Measurements from ENCODE around the gene SLIRP. TPM values are rescaled to one million over a fixed set of nuclear protein-coding genes. Genes with fewer than 3 reads are reported as not detected.

Gene SLIRP
- total RNA-seq, 4 donors from 2014 or later, result 156 to 262 (median 218) TPM

DNA sequence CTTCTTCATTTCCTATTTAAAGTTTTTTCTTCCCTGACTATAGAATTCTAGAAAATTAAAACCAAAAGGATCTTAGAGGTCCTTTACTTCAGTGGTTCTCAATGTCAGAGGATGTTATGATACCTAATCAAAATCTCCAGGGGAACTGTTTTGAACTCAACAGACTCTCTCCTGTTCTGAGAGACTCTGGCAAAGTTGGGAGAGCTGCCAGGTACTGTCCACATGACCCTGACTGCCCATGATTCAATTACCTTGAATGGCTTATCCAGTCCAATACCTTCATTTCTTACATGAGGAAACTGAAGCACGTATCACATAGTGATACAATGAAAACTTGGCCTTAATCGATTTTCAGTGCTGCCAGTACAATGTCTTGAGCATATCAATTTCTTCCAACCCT is 16.6 kb upstream of the SLIRP start:
- Histone ChIP-seq H3K27ac (no peak overlapping the region), H3K4me3 (no peak overlapping the region), H3K27me3 (no peaks in the 10 kb centered on the region), H3K36me3 (peaks cover 0 to 88% (median 5%) of the 10 kb centered on the region in 3 donors), H3K9me3 (no peaks in the 10 kb centered on the region), H3K4me1 (no peaks in the 10 kb centered on the region)
- TF ChIP-seq POLR2A (IDR thresholded peaks at IDR 0.05), result no peak
- TF ChIP-seq, protein P1, sequence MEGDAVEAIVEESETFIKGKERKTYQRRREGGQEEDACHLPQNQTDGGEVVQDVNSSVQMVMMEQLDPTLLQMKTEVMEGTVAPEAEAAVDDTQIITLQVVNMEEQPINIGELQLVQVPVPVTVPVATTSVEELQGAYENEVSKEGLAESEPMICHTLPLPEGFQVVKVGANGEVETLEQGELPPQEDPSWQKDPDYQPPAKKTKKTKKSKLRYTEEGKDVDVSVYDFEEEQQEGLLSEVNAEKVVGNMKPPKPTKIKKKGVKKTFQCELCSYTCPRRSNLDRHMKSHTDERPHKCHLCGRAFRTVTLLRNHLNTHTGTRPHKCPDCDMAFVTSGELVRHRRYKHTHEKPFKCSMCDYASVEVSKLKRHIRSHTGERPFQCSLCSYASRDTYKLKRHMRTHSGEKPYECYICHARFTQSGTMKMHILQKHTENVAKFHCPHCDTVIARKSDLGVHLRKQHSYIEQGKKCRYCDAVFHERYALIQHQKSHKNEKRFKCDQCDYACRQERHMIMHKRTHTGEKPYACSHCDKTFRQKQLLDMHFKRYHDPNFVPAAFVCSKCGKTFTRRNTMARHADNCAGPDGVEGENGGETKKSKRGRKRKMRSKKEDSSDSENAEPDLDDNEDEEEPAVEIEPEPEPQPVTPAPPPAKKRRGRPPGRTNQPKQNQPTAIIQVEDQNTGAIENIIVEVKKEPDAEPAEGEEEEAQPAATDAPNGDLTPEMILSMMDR (IDR thresholded peaks at IDR 0.05), result no peak
- 85 to 97% methylated on average over 2 of the region's 2 CpGs for WGBS, 2 donors
- DNase-seq (ENCODE audit: low spot score in 2 of 2), result no peak

DNA sequence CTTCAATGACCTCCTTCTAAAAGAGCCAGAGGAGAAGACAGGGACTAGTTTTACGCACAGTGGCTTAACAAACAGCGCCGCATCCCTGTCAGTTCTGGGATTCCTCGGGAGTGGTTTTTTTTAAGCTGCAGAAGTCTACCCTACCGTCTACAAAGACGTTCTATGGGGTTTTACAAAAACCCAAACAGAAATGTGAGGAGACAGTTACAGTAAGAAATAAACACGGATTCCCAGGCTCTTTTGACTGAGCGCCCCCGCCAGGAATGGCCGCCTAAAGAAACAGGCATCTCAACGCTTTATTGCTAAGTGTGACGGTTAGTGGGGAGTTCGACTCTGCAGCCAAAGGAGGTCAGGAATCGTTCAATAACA is 564 bp upstream of the SLIRP start:
- 1% methylated on average over 14 of the region's 14 CpGs for WGBS, 2 donors
- H3K36me3 ChIP-seq, result peaks cover 0 to 56% (median 19%) of the 10 kb centered on the region in 3 donors
- peaks cover 6 to 47% (median 25%) of the 10 kb centered on the region in 4 donors for H3K4me1 ChIP-seq
- H3K27ac ChIP-seq, result peak overlapping the region in 3 of 4 donors; percentile 63 to 82 (median 65)
- DNase-seq (ENCODE audit: low spot score in 2 of 2), result peak in 1 of 2 donors; percentile 16
- H3K9me3 ChIP-seq, result no peaks in the 10 kb centered on the region
- H3K4me3 ChIP-seq, result peak overlapping the region; percentile 62 to 99 (median 76)
- no peaks in the 10 kb centered on the region for H3K27me3 ChIP-seq
- TF ChIP-seq, protein P1 (IDR thresholded peaks at IDR 0.05), result peak; percentile 14 to 36 (median 19)
- TF ChIP-seq EP300 (IDR thresholded peaks at IDR 0.05), result no peak

DNA sequence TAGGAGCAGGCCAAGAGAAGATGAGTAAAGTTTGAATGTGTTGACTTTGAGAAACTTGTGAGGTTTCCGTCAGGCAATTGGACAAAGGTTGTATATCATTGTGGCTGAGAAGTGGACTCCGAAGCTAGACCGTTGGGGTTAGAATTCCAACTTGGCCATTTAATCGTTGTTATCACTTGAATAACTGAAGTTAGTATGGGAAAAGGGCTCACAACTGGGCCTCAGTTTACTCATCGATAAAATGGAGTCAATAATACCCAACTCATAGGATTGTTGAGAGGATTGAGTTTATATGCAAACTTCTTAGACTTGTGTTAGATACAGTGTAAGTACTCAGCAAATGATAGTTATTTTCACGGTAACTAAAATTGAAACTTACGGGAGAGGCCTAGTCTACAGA is 846 bp downstream of the SLIRP start:
- no peaks in the 10 kb centered on the region for H3K27me3 ChIP-seq
- TF ChIP-seq POLR2A (IDR thresholded peaks at IDR 0.05), result no peak
- TF ChIP-seq EP300 (IDR thresholded peaks at IDR 0.05), result no peak
- TF ChIP-seq, protein P1 (IDR thresholded peaks at IDR 0.05), result no peak
- 18 to 22% methylated on average over 7 of the region's 7 CpGs for WGBS, 2 donors
- H3K27ac ChIP-seq, result peak overlapping the region in 2 of 4 donors; percentile 65 to 82
- H3K4me1 ChIP-seq, result peaks cover 6 to 47% (median 25%) of the 10 kb centered on the region in 4 donors
- no peaks in the 10 kb centered on the region for H3K9me3 ChIP-seq
- H3K36me3 ChIP-seq, result peaks cover 0 to 53% (median 5%) of the 10 kb centered on the region in 3 donors
- DNase-seq (ENCODE audit: low spot score in 2 of 2), result no peak
- H3K4me3 ChIP-seq, result peak overlapping the region; percentile 62 to 99 (median 76)

DNA sequence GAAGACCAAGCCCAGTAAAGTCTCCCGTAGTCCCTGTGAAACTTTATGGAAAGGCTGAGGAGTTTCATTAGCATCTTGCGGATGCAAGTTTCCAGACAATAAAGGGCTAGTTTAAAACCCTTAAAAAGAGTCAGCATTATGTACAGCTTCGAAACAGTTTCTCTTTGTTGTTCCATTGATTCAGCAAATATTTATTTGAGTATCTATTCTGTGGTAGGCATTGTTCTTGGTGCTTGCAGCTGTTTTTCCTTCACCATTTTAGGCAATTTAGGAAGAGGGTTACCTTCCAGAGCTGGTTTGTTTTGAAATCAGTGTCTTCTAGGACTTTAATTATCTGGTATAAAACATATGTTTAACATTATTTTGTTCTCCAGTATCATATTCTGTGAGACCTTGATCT is 1.5 kb downstream of the SLIRP start:
- Histone ChIP-seq H3K27ac (no peak overlapping the region), H3K4me1 (peaks cover 6 to 47% (median 25%) of the 10 kb centered on the region in 4 donors), H3K9me3 (no peaks in the 10 kb centered on the region), H3K27me3 (no peaks in the 10 kb centered on the region), H3K36me3 (peaks cover 0 to 53% (median 0%) of the 10 kb centered on the region in 3 donors), H3K4me3 (no peak overlapping the region)
- 54 to 61% methylated on average over 3 of the region's 3 CpGs for WGBS, 2 donors
- no peak for DNase-seq (ENCODE audit: low spot score in 2 of 2)
- TF ChIP-seq EP300 (IDR thresholded peaks at IDR 0.05) (no peak), POLR2A (IDR thresholded peaks at IDR 0.05) (no peak)
- TF ChIP-seq, protein P1 (IDR thresholded peaks at IDR 0.05), result no peak

DNA sequence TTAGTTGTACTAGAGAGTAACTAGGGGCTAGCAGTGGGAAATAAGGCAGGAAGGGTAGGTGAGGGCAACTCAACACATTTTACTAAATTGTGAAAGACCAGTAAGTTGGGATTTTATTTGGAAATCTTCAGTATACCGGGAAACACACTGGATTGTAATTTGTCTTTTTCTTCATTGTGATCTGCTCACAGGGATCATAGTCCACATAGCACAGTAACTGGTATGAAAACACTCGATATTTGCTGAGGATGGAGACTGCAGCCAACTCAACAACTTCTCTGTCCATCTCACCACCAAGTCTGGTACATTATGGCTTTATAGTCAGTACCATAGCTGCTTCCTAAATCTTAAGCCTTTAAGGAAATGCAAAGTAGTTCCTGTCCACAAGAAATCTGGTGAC is 2.5 kb downstream of the SLIRP start:
- Histone ChIP-seq H3K27ac (no peak overlapping the region), H3K4me1 (peaks cover 6 to 45% (median 25%) of the 10 kb centered on the region in 4 donors), H3K27me3 (no peaks in the 10 kb centered on the region), H3K9me3 (no peaks in the 10 kb centered on the region), H3K4me3 (no peak overlapping the region), H3K36me3 (peaks cover 0 to 53% (median 0%) of the 10 kb centered on the region in 3 donors)
- WGBS, 2 donors, result 86 to 87% methylated on average over 2 of the region's 2 CpGs
- TF ChIP-seq POLR2A (IDR thresholded peaks at IDR 0.05), result no peak
- TF ChIP-seq EP300 (IDR thresholded peaks at IDR 0.05), result no peak
- TF ChIP-seq, protein P1 (IDR thresholded peaks at IDR 0.05), result no peak
- DNase-seq (ENCODE audit: low spot score in 2 of 2), result no peak

Measured in tibial nerve (tissue), 4 donors.